IMR-90 (cell line): ENCODE results near the gene WASF3. TPM values are rescaled to one million over a fixed set of nuclear protein-coding genes. Genes with fewer than 3 reads are reported as not detected.

Source experiments
- ATAC-seq: fragments of 200-7000 bp; cut with Tn5 transposase; 2 replicates; pipeline ENCODE4 v1.9.1; 2020; ENCODE audit warnings: low read depth, mild to moderate bottlenecking, moderate library complexity
- BruUV-seq: library from RNA; stranded (reverse); fragments of 400-500 nt; replicated peaks from 2 replicates; lab custom pipeline; 2021; lab: Mats Ljungman, UMichigan
- CTCF ChIA-PET: fragments of 300-600 bp; formaldehyde crosslinking; extraction: SDS; loops from one replicate; lab custom pipeline; 2021; ENCODE audit warnings: antibody characterized with exemption; lab: Yijun Ruan, JAX
- POLR2A ChIA-PET: fragments of 300-600 bp; sonication (Branson Sonifier 250); formaldehyde crosslinking; loops from one replicate; lab custom pipeline; 2022; ENCODE audit warnings: antibody characterized with exemption; ENCODE audit not compliant: unreplicated experiment; lab: Charles Lee
- DNase-seq: peaks from one replicate; pipeline ENCODE4 v3.0.0; 2013
- H2AFZ ChIP-seq: replicated peaks from 2 replicates; pipeline ENCODE3; 2013; ENCODE audit warnings: low read length, mild to moderate bottlenecking; ENCODE audit not compliant: poor library complexity
- H2AK5ac ChIP-seq: 2 replicates; pipeline ENCODE4 v1.6.1; 2013; ENCODE audit warnings: low read depth, low read length, inconsistent platforms
- H2AK9ac ChIP-seq: replicated peaks from 2 replicates; pipeline ENCODE3; 2013; ENCODE audit warnings: mild to moderate bottlenecking, low read depth, low read length, moderate library complexity; ENCODE audit not compliant: poor library complexity
- H2BK120ac ChIP-seq: 2 replicates; pipeline ENCODE4 v1.6.1; 2013; ENCODE audit warnings: low read depth, low read length, inconsistent platforms
- H2BK15ac ChIP-seq: 3 replicates; pipeline ENCODE4 v1.6.1; 2013; ENCODE audit warnings: low read depth, low read length, inconsistent platforms
- H2BK20ac ChIP-seq: 2 replicates; pipeline ENCODE4 v1.6.1; 2013; ENCODE audit warnings: low read depth, mild to moderate bottlenecking, inconsistent platforms, low read length, moderate library complexity
- H2BK5ac ChIP-seq: 2 replicates; pipeline ENCODE4 v1.6.1; 2013; ENCODE audit warnings: mild to moderate bottlenecking, low read depth, low read length, inconsistent platforms; ENCODE audit not compliant: poor library complexity, severe bottlenecking
- H3K14ac ChIP-seq: replicated peaks from 2 replicates; pipeline ENCODE4 v1.6.1; 2013; ENCODE audit warnings: low read depth, low read length, inconsistent platforms
- H3K18ac ChIP-seq: 2 replicates; pipeline ENCODE4 v1.6.1; 2013; ENCODE audit warnings: low read depth, low read length, control low read depth
- H3K23ac ChIP-seq: 2 replicates; pipeline ENCODE4 v1.6.1; 2013; ENCODE audit warnings: low read depth, low read length, inconsistent platforms
- H3K27ac ChIP-seq: 2 replicates; pipeline ENCODE4 v1.5.1; 2013; ENCODE audit warnings: mild to moderate bottlenecking, control low read depth, low read length; ENCODE audit not compliant: insufficient read depth
- H3K27me3 ChIP-seq: 2 replicates; pipeline ENCODE4 v1.6.1; 2013; ENCODE audit warnings: low read length; ENCODE audit not compliant: control insufficient read depth, insufficient read depth
- H3K36me3 ChIP-seq: 2 replicates; pipeline ENCODE4 v1.6.1; 2013; ENCODE audit warnings: low read length, mixed read lengths; ENCODE audit not compliant: control insufficient read depth, insufficient read depth
- H3K4ac ChIP-seq: 2 replicates; pipeline ENCODE4 v1.6.1; 2013; ENCODE audit warnings: low read depth, low read length, inconsistent platforms
- H3K4me1 ChIP-seq: 2 replicates; pipeline ENCODE4 v1.6.1; 2013; ENCODE audit warnings: low read length, mixed read lengths; ENCODE audit not compliant: control insufficient read depth, insufficient read depth
- H3K4me2 ChIP-seq: 2 replicates; pipeline ENCODE4 v1.6.1; 2013; ENCODE audit warnings: low read depth, mild to moderate bottlenecking, control low read depth, low read length, moderate library complexity
- H3K4me3 ChIP-seq: 2 replicates; pipeline ENCODE4 v1.5.1; 2013; ENCODE audit warnings: low read depth, mild to moderate bottlenecking, control low read depth, low read length, moderate library complexity; ENCODE audit not compliant: insufficient read depth
- H3K56ac ChIP-seq: 2 replicates; pipeline ENCODE4 v1.6.1; 2013; ENCODE audit warnings: low read length, inconsistent platforms; ENCODE audit not compliant: insufficient read depth; ENCODE audit errors: extremely low read depth
- H3K79me1 ChIP-seq, 2 experiments: 2 replicates each; pipeline ENCODE4 v1.6.1; 2013; ENCODE audit warnings: low read length in 2 of 2, inconsistent platforms in 1 of 2, low read depth in 1 of 2
- H3K9ac ChIP-seq: 2 replicates; pipeline ENCODE4 v1.6.1; 2013; ENCODE audit warnings: low read depth, low read length, control low read depth
- H3K9me1 ChIP-seq: 2 replicates; pipeline ENCODE4 v1.6.1; 2013; ENCODE audit warnings: low read length, inconsistent platforms; ENCODE audit not compliant: insufficient read depth
- H3K9me3 ChIP-seq: 2 replicates; pipeline ENCODE4 v1.6.1; 2013; ENCODE audit warnings: low read length; ENCODE audit not compliant: control insufficient read depth, insufficient read depth
- H4K20me1 ChIP-seq: 2 replicates; pipeline ENCODE4 v1.6.1; 2013; ENCODE audit warnings: low read length, inconsistent platforms; ENCODE audit not compliant: insufficient read depth
- H4K5ac ChIP-seq: 2 replicates; pipeline ENCODE4 v1.6.1; 2013; ENCODE audit warnings: mild to moderate bottlenecking, low read depth, low read length, control low read depth
- H4K8ac ChIP-seq, 2 experiments: 2 replicates each; pipeline ENCODE4 v1.6.1; 2013; ENCODE audit warnings: low read depth in 2 of 2, low read length in 2 of 2, control low read depth in 1 of 2, inconsistent platforms in 1 of 2
- H4K91ac ChIP-seq: 2 replicates; pipeline ENCODE4 v1.6.1; 2013; ENCODE audit warnings: low read depth, low read length, inconsistent platforms; ENCODE audit not compliant: insufficient read depth
- BHLHE40 ChIP-seq: fragments of 150-350 bp; IDR thresholded peaks from 2 replicates; pipeline ENCODE4 v1.6.1; 2016; ENCODE audit warnings: mild to moderate bottlenecking, low read depth, low read length
- CEBPB ChIP-seq: IDR thresholded peaks from 2 replicates; pipeline ENCODE4 v1.6.1; 2012; ENCODE audit warnings: low read depth, low read length, improper control_type of control experiment
- CHD1 ChIP-seq: IDR thresholded peaks from 2 replicates; pipeline ENCODE4 v1.6.1; 2012; ENCODE audit warnings: low read depth, low read length, improper control_type of control experiment
- CTCF ChIP-seq: conservative IDR thresholded peaks from 2 replicates; pipeline ENCODE4 v1.5.1; 2012; ENCODE audit warnings: mild to moderate bottlenecking, low read depth, low read length, improper control_type of control experiment
- ELK1 ChIP-seq: fragments of 150-350 bp; IDR thresholded peaks from 2 replicates; pipeline ENCODE4 v1.6.1; 2016; ENCODE audit warnings: low read depth, mild to moderate bottlenecking, low read length, moderate library complexity, borderline replicate concordance
- FOS ChIP-seq: fragments of 150-350 bp; IDR thresholded peaks from 2 replicates; pipeline ENCODE4 v1.6.1; 2016; ENCODE audit warnings: low read depth, low read length
- MAFK ChIP-seq: IDR thresholded peaks from 2 replicates; pipeline ENCODE4 v1.6.1; 2012; ENCODE audit warnings: low read depth, low read length, improper control_type of control experiment
- MAZ ChIP-seq: IDR thresholded peaks from 2 replicates; pipeline ENCODE4 v1.6.1; 2012; ENCODE audit warnings: low read depth, mild to moderate bottlenecking, low read length, improper control_type of control experiment, moderate library complexity, borderline replicate concordance
- MXI1 ChIP-seq: IDR thresholded peaks from 2 replicates; pipeline ENCODE4 v1.6.1; 2012; ENCODE audit warnings: low read depth, mild to moderate bottlenecking, low read length, moderate library complexity, borderline replicate concordance
- NFE2L2 ChIP-seq: fragments of 150-350 bp; IDR thresholded peaks from 2 replicates; pipeline ENCODE4 v1.6.1; 2016; ENCODE audit warnings: low read depth, mild to moderate bottlenecking, low read length
- POLR2A ChIP-seq: IDR thresholded peaks from 2 replicates; pipeline ENCODE4 v1.6.1; 2012; ENCODE audit warnings: mild to moderate bottlenecking, low read depth, low read length
- RAD21 ChIP-seq: IDR thresholded peaks from 2 replicates; pipeline ENCODE4 v1.6.1; 2012; ENCODE audit warnings: low read length, improper control_type of control experiment
- RCOR1 ChIP-seq: IDR thresholded peaks from 2 replicates; pipeline ENCODE4 v1.6.1; 2012; ENCODE audit warnings: mild to moderate bottlenecking, low read length, improper control_type of control experiment; ENCODE audit not compliant: insufficient replicate concordance
- RFX5 ChIP-seq: IDR thresholded peaks from 2 replicates; pipeline ENCODE4 v1.8.0; 2012; ENCODE audit warnings: low read depth, mild to moderate bottlenecking, low read length, moderate library complexity
- SMC3 ChIP-seq: fragments of 150-350 bp; IDR thresholded peaks from 2 replicates; pipeline ENCODE4 v1.6.1; 2016; ENCODE audit warnings: low read depth, mild to moderate bottlenecking, antibody characterized with exemption, low read length, moderate library complexity
- WGBS, 2 experiments: methylation state at CpG; one replicate each; pipeline versions ENCODE4 v1.1.5 to v1.1.7; 2013; ENCODE audit warnings: missing lambda C conversion rate in 2 of 2; ENCODE audit not compliant: insufficient read length in 1 of 2; ENCODE audit errors: extremely low coverage in 2 of 2; 5-methylcytosine and 5-hydroxymethylcytosine counted together
- dilution Hi-C: fragments of 300-500 bp; cut with HindIII; formaldehyde crosslinking; loops from one replicate; pipeline ENCODE4 v1.14.3; 2018; ENCODE audit warnings: low sequenced_read_pairs; ENCODE audit not compliant: unreplicated experiment
- in situ Hi-C: fragments of 300-500 bp; cut with MboI; formaldehyde crosslinking; loops from 3 replicates; pipeline ENCODE4 v1.14.3; 2019; ENCODE audit warnings: low sequenced_read_pairs, inconsistent platforms, mixed read lengths
- intact Hi-C: fragments of 100-400 bp; cut with micrococcal nuclease; formaldehyde crosslinking; loops from 2 replicates; pipeline ENCODE4 v1.10.0; 2022
- polyA plus RNA-seq, 3 experiments: library from polyadenylated mRNA; depleted of rRNA; stranded (reverse); fragments of >200 nt; gene quantifications; 2 replicates each; pipeline ENCODE4 v1.2.3, GENCODE V29; 2012; ENCODE audit warnings: low replicate concordance in 1 of 3
- total RNA-seq: library from RNA; depleted of rRNA; stranded (reverse); fragments of >200 nt; gene quantifications from 2 replicates; pipeline ENCODE4 v1.2.3, GENCODE V29; 2012
- TF ChIP-seq, protein P1 (sequence below): fragments of 150-350 bp; IDR thresholded peaks from 2 replicates; pipeline ENCODE4 v1.6.1; 2017; ENCODE audit warnings: mild to moderate bottlenecking, antibody characterized with exemption, low read length, low read depth

WASF3 gene
- total and polyA plus RNA-seq, 2 of the 4 experiments (the other 2 are of a cell fraction): 4.3 to 11.4 TPM

GRCh38 chr13:26735677-26736076 lies 178.2 kb downstream of the WASF3 start:
- Histone ChIP-seq H3K4me1 (no peaks in the 10 kb centered on the region), H3K23ac (no peak overlapping the region), H3K18ac (no peak overlapping the region), H4K5ac (no peak overlapping the region), H2AK5ac (no peak overlapping the region), H4K8ac (no peak overlapping the region), H3K14ac (no peak overlapping the region), H3K56ac (no peak overlapping the region), H4K91ac (no peak overlapping the region), H3K27ac (no peak overlapping the region), H3K9me3 (no peaks in the 10 kb centered on the region), H2BK20ac (no peak overlapping the region), H2AFZ (no peak overlapping the region), H3K27me3 (peaks cover 2% of the 10 kb centered on the region; the same call in 1 of the 2 replicates), H2BK120ac (no peak overlapping the region), H2BK5ac (no peak overlapping the region), H4K20me1 (no peaks in the 10 kb centered on the region), H3K4me3 (no peak overlapping the region), H2BK15ac (no peak overlapping the region), H3K9me1 (no peaks in the 10 kb centered on the region), H3K4ac (no peak overlapping the region), H2AK9ac (no peak overlapping the region), H3K36me3 (no peaks in the 10 kb centered on the region), H3K4me2 (no peak overlapping the region), H3K79me1 (no peaks in the 10 kb centered on the region), H3K9ac (no peak overlapping the region)
- whole genome bisulfite sequencing, 2 experiments: 33% methylated on average over 1 of the region's 9 CpGs; no CpG with 5 or more reads in 1 of the 2 experiments
- intact Hi-C loops: no loop called here
- in situ Hi-C loops: no loop called here
- POLR2A ChIA-PET: no interaction called here
- no peak for DNase-seq
- no peak for TF ChIP-seq NFE2L2
- TF ChIP-seq CHD1: no peak
- TF ChIP-seq, protein P1, sequence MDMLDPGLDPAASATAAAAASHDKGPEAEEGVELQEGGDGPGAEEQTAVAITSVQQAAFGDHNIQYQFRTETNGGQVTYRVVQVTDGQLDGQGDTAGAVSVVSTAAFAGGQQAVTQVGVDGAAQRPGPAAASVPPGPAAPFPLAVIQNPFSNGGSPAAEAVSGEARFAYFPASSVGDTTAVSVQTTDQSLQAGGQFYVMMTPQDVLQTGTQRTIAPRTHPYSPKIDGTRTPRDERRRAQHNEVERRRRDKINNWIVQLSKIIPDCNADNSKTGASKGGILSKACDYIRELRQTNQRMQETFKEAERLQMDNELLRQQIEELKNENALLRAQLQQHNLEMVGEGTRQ: no peak
- no peak for TF ChIP-seq ELK1
- no peak for TF ChIP-seq RFX5
- no peak for TF ChIP-seq SMC3
- TF ChIP-seq FOS: no peak
- no peak for TF ChIP-seq POLR2A
- TF ChIP-seq MAZ: no peak
- no peak for TF ChIP-seq CEBPB
- no peak for TF ChIP-seq MAFK
- no peak for TF ChIP-seq RAD21
- no peak for TF ChIP-seq CTCF
- no peak for TF ChIP-seq MXI1
- no peak for TF ChIP-seq RCOR1
- TF ChIP-seq BHLHE40: no peak
- CTCF ChIA-PET: no interaction called here
- no peak for ATAC-seq
- dilution Hi-C loops: no loop called here
- BruUV-seq: no TSS peak
